Glutamatergic neuron (in vitro differentiated cells): Measurements from ENCODE around the gene SMCO4. TPM values are rescaled to one million over a fixed set of nuclear protein-coding genes. Genes with fewer than 3 reads are reported as not detected.

Experiments used
- DNase-seq: peaks from one replicate; pipeline ENCODE4 v3.0.0; 2022
- H3K27ac Mint-ChIP-seq: one replicate; pipeline ENCODE4 v1.8.0; 2020; ENCODE audit warnings: mild to moderate bottlenecking, mixed read lengths, inconsistent platforms; ENCODE audit not compliant: unreplicated experiment
- H3K27me3 Mint-ChIP-seq: one replicate; pipeline ENCODE4 v1.8.0; 2020; ENCODE audit warnings: mild to moderate bottlenecking, moderate library complexity, mixed read lengths, inconsistent platforms; ENCODE audit not compliant: unreplicated experiment
- H3K36me3 Mint-ChIP-seq: one replicate; pipeline ENCODE4 v1.8.0; 2020; ENCODE audit warnings: mild to moderate bottlenecking, mixed read lengths, inconsistent platforms; ENCODE audit not compliant: unreplicated experiment
- H3K4me1 Mint-ChIP-seq: one replicate; pipeline ENCODE4 v1.8.0; 2020; ENCODE audit warnings: mild to moderate bottlenecking, low read depth, mixed read lengths, inconsistent platforms; ENCODE audit not compliant: unreplicated experiment
- H3K4me3 Mint-ChIP-seq: one replicate; pipeline ENCODE4 v1.8.0; 2020; ENCODE audit warnings: mild to moderate bottlenecking, mixed read lengths, inconsistent platforms; ENCODE audit not compliant: unreplicated experiment
- H3K9me3 Mint-ChIP-seq: one replicate; pipeline ENCODE4 v1.8.0; 2020; ENCODE audit warnings: mild to moderate bottlenecking, moderate library complexity, mixed read lengths, inconsistent platforms; ENCODE audit not compliant: unreplicated experiment
- total RNA-seq: library from RNA; stranded (reverse); fragmentation: NEBNext Ultra II Directional; extraction: Animal tissue kit (Norgen Biotek cat#: 25700); gene quantifications from one replicate; pipeline ENCODE4 v1.2.1, GENCODE V29; 2021; ENCODE audit not compliant: unreplicated experiment
- TF ChIP-seq, protein P1 (sequence below): fragments of 200-600 bp; sonication (generic); IDR thresholded peaks from one replicate; pipeline ENCODE4 v1.5.0; 2021; ENCODE audit not compliant: partially characterized antibody, unreplicated experiment

SMCO4 gene
- total RNA-seq, 1 donor from 2014 or later = 3.0 TPM

DNA sequence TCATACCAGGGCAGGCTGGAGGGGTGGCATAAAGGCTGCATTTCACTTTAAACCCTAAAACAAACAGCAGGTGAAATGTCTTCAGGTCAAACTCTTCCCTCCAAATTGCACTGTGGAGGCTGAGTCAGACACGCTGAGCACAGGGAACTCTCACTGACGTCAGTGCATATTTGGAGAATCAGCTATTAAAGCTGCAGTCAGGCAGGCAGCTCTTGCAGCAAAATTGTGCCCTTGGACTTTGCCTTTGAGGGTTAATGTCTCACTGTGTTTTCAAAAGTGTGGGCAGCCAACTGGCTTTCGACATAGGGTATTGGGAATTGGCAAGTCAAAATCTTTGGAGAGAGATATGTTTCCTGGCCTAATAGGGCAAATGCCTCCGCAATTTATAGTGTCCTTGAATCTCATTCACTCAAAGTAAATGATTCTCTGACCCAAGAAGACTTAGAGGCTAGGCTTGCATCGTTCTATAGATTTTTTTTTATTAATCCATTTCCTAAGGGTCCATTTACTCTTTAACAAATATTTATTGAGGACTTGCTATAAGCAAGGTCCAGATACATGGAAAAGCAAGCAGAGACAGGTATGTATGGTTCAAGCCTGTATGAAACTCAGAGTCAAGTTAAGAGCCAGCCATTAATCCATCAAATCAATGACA lies 27.7 kb upstream of the SMCO4 start:
- Mint-ChIP-seq H3K4me3 (no peak overlapping the region), H3K27me3 (no peaks in the 10 kb centered on the region), H3K4me1 (no peaks in the 10 kb centered on the region), H3K36me3 (no peaks in the 10 kb centered on the region), H3K27ac (no peak overlapping the region), H3K9me3 (no peaks in the 10 kb centered on the region)
- no peak for DNase-seq
- TF ChIP-seq, protein P1, sequence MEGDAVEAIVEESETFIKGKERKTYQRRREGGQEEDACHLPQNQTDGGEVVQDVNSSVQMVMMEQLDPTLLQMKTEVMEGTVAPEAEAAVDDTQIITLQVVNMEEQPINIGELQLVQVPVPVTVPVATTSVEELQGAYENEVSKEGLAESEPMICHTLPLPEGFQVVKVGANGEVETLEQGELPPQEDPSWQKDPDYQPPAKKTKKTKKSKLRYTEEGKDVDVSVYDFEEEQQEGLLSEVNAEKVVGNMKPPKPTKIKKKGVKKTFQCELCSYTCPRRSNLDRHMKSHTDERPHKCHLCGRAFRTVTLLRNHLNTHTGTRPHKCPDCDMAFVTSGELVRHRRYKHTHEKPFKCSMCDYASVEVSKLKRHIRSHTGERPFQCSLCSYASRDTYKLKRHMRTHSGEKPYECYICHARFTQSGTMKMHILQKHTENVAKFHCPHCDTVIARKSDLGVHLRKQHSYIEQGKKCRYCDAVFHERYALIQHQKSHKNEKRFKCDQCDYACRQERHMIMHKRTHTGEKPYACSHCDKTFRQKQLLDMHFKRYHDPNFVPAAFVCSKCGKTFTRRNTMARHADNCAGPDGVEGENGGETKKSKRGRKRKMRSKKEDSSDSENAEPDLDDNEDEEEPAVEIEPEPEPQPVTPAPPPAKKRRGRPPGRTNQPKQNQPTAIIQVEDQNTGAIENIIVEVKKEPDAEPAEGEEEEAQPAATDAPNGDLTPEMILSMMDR = no peak

DNA sequence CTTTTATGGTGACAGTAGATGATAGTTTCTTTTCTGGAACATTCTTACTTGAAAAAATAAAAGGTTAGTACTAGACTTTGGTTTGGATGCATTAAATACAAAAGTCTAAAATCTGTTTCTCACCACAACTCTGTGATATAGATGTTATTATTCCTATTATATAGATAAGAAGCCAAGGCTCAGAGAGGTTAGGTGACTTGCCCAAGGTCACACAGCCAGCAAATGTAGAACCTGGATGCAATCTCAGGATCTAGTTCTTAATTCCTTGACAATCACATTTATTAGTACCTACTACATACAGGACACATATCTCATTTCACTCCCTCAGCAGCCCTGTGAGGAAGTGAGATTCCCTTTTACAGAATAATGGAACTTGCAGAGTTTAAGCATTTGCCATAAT lies 26.3 kb upstream of the SMCO4 start:
- H3K4me3 Mint-ChIP-seq = no peak overlapping the region
- H3K36me3 Mint-ChIP-seq = no peaks in the 10 kb centered on the region
- DNase-seq = no peak
- H3K9me3 Mint-ChIP-seq = no peaks in the 10 kb centered on the region
- H3K4me1 Mint-ChIP-seq = no peaks in the 10 kb centered on the region
- TF ChIP-seq, protein P1 = no peak
- H3K27ac Mint-ChIP-seq = no peak overlapping the region
- H3K27me3 Mint-ChIP-seq = no peaks in the 10 kb centered on the region

DNA sequence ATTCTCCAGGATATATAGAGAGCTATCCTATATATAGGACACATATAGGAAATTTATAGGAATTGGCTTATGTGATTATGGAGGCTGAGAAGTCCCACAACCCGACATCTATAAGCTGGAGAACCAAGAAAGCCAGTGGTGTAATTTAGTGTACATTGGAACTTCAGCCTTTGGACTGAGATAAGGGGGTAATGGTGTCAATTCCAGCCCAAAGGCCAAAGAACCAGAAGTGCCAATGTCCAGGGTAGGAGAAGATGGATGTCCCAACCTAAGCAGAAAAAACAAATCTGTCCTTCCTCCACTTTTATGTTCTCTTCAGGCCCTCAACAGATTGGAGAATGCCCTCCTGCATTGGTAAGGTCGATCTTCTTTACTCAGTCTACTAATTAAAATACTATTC lies 25.5 kb upstream of the SMCO4 start:
- DNase-seq = no peak
- Mint-ChIP-seq H3K27ac (no peak overlapping the region), H3K4me3 (no peak overlapping the region), H3K9me3 (no peaks in the 10 kb centered on the region), H3K27me3 (no peaks in the 10 kb centered on the region), H3K36me3 (no peaks in the 10 kb centered on the region), H3K4me1 (no peaks in the 10 kb centered on the region)
- TF ChIP-seq, protein P1 = no peak

DNA sequence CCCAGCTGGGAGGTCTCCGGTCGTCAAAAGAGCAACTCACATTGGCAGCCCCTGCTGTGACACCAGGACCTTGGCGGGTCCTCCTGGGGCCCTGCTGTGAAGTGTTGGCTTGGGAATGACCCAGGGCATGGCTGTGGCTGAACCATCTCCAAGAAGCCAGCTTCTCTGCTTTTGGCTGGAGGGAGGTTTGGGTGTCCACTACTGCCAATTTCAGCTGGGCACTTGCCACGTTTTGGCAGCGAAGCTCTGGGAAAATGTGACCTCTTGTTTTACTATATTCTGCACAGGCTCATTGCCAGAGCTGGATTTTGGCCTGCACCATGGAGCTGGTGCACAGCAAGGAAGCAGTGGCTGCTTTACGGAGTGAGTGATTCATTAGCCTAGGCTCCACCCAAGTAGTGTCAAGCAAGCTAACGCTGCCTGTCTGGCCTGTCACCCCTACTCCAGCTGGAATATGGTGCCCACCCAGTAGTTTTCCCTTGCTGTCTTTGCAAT lies 24.3 kb upstream of the SMCO4 start:
- Mint-ChIP-seq H3K4me1 (no peaks in the 10 kb centered on the region), H3K4me3 (no peak overlapping the region), H3K36me3 (no peaks in the 10 kb centered on the region), H3K27me3 (no peaks in the 10 kb centered on the region), H3K9me3 (no peaks in the 10 kb centered on the region), H3K27ac (no peak overlapping the region)
- TF ChIP-seq, protein P1 = no peak
- no peak for DNase-seq

DNA sequence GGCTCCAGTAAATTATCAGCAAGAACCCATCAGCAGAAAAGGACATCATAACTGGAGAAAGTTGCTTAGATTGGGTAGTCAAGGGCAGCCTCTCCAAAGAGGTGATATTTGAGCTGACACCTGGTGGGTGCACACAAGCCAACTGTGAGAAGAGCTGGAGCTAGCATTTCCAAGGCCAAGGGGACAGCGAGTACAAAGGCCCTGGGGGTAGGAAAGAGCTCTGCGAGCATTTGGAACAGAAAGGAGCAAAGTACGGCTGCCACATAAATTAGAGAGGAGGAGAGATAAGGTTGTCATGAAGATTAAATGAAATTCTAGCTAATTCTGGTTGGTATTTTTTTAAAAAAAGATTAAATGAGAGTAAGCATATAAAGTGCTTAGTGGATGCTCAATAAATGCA lies 21.7 kb upstream of the SMCO4 start:
- Mint-ChIP-seq H3K4me1 (no peaks in the 10 kb centered on the region), H3K27ac (no peak overlapping the region)
- TF ChIP-seq, protein P1 = no peak

More for the DNA sequence above, 21.7 kb upstream of the SMCO4 start:
- no peaks in the 10 kb centered on the region for H3K9me3 Mint-ChIP-seq
- DNase-seq = no peak
- no peak overlapping the region for H3K4me3 Mint-ChIP-seq
- no peaks in the 10 kb centered on the region for H3K27me3 Mint-ChIP-seq
- H3K36me3 Mint-ChIP-seq = no peaks in the 10 kb centered on the region
